Head of caudate nucleus (tissue), 42 donors: ENCODE measurements around the gene CCL11.
"Not testable (repeated sequence)": the region's sequence is repeated elsewhere in the genome, so short reads cannot be mapped to it uniquely, and the experiment has no call there.

Experiments
- DNase-seq, 42 donors: peaks; one replicate each; pipeline versions ENCODE4 v3.0.0 to v3.0.0-alpha.2; 2020 to 2021; ENCODE audit warnings: mixed read lengths in 7 of 42
- intact Hi-C: fragments of 100-400 bp; cut with DNase I; formaldehyde crosslinking; loops from one replicate; pipeline ENCODE4 v1.15.0; 2022

The CCL11 gene

DNA sequence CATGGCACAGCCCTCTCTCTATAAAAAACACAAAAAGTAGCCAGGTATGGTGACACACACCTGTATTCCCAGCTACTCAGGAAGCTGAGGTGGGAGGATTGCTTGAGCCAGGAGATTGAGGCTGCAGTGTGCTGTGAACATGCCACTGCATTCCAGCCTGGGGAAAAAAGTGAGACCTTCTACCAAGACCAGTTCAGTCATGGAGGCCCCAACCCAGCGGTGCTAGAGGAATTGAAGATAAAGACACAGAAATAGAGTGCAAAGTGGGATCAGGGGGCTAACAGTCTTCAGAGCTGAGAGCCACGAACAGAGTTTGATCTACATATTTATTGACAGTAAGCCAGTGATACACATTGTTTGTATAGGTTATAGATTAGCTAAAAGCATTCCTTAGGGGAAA is 18.1 kb downstream of the CCL11 start:
- intact Hi-C loops = no loop called here
- no peak for DNase-seq

DNA sequence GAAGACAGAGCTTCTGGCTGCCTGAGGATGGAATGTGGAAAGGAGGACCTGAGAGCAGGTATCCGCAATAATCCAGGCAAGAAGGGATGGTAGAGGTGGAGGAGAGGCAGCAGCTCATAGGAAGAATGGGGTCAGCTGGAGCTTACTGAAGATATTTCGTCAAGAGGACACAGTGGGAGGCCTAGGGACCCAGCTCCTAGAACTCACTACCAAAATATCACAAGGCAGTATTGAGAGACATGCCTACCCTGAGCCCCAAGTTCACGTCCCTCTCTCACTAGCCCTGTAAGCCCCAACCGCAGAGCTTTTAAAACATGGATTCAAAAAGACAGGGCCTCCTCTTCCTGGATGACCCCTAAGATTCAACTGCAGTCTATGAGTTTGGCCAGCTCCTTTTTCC is 19.5 kb downstream of the CCL11 start:
- no peak for DNase-seq
- intact Hi-C loops = no loop called here

DNA sequence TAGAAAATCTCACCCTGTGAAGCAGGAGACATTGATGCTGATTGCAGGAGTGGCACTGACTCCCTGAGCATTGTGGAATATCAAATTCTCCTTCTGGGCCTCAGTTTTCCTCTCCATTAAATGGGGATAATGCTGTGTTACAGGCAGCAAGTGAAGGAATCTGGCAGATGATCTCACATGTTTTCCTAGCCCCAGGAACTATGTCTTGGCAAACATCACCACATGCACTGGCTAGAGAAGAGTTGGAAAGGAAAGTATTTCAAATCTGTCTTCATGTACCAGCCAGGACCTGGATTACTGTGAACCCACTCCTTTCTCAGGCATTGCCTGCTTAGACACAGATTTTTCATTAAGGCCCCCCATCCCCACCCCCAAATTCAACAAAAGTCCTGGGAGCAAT is 20.1 kb downstream of the CCL11 start:
- intact Hi-C loops = no loop called here
- DNase-seq = no peak

DNA sequence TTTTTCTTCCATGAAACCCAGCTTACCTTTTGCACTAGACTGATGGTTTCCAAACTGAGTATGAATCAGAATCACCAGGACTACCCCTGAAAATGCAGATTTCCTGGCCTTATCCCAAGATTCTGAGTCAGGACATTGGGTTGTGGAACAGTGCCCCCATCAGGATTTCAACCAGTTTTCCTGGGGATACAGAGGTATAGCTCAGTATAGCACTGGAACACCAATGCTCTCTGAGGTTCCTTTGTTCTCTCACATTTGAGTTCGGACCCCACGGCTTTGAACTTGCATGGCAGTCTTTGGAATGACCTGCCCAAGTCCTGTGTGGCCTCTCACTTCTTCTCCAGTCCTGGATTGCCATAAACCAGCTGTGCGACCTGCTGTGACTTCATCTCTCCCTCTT is 20.9 kb downstream of the CCL11 start:
- DNase-seq = peak in 12 of 42 donors; percentile 3 to 51 (median 16)
- intact Hi-C loops = no loop called here

DNA sequence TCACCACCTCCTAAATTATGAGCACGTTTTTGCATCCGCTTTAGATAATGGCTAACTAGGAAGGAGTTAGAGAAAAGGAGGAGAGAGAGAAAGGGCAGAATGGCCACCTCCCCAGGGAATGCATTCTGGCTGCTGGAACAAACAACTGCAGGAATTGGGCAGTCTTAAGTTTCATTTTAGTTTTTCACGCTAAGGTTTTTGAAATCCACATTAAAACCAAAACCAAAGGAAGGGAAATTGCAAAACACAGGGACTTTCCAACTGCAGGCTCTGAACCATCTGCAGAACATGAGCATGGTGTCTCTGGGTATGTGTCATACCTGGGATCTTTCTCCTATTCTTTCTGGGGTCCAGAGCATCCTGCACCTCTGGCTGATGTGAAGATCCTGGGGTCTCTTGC is 21.6 kb downstream of the CCL11 start:
- no peak for DNase-seq
- intact Hi-C loops = no loop called here

DNA sequence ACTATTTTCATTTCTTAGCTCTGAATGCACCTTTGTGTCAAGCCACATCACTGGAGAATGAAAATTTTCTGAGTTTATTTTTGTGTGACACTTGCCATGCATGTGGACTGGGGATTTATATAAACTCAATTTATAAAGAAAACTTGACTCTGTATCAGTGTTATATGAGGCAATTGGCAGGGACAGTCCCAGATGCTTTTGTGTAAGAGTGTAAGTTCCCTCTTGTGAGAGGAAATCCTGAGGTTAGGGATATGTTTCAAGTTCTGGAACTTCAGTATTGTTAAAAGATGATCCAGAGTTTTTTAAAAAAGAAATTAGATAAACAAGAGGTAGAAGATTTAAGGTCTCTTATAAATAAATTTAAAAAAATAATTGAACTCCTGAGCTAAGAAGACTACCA is 22.8 kb downstream of the CCL11 start:
- intact Hi-C loops = no loop called here

DNA sequence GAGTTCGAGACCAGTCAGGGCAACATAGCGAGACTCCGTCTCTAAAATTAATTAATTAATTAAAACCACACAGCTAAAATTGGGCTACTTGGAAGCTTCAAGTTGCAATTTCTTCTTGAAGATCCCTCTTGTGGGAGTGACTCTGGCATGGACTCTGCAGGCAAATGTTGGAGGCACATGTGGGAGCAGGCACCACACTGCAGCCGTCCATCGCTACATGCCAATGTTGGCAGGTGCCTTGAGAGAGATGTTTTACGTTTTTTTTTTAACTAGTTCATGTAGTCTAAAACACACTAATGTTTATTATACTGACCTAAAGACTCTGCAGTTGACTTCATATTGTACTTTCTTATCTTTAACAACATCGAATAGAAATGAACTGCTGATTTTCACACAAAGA is 25.7 kb downstream of the CCL11 start:
- intact Hi-C loops = no loop called here
- DNase-seq = no peak

More for the DNA sequence above, 22.8 kb downstream of the CCL11 start:
- no peak for DNase-seq

DNA sequence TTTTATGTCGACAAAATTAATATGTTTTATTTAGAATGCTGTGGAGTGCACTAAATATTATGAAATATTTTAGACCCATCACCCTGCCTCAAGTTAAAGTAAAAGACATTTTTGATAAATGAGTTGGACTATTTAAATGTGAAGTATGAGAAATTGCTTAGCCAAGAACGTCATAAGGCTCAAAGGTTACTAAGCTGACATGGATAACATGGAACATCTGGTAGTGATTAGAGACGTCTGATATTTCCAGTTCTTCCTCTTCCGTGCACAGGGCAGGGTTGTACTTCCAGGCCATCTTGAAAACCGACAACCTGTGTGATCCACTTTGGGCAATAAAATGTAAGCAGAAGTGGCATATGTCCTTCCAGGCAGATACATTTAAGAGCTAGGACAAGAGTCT is 26.5 kb downstream of the CCL11 start:
- intact Hi-C loops = no loop called here
- DNase-seq = no peak

DNA sequence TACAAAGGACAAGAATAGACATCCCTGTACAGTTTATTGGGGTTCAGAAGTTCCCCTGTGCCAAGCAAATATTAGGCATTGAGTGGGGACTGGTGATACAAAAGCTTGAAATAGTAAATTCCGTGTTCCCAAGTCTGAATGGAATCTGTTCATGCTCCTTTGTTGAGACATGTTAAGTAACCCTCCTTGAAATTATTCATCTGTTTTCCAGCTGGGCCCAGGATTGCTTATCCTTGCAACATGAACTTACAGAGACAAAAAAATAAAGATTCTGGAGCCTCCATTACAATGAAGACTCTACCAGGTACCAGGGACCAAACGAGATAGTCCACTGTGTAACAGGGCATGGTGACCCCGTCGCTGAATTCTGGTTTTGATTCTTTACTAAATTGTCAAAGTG is 27.6 kb downstream of the CCL11 start:
- DNase-seq = no peak
- intact Hi-C loops = no loop called here

DNA sequence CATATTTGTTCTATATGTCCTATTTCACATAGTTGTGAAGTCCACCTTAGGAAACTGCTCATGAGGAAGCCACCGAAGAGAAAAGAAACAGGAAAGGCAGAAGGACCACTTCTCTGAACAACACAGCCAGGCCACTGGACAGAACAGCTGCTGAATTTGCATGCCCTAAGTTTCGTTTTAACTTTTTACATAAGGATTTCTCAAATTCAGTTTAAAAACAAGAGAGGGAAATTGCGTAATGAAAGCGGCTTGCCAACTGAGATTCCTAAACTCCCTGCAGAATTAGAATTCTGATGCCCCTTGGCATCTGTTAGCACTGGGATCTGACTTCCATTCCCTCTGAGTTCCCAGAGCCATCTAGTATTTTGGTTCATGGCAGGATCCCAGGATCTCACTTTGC is 28.7 kb downstream of the CCL11 start:
- DNase-seq = no peak
- intact Hi-C loops = no loop called here

DNA sequence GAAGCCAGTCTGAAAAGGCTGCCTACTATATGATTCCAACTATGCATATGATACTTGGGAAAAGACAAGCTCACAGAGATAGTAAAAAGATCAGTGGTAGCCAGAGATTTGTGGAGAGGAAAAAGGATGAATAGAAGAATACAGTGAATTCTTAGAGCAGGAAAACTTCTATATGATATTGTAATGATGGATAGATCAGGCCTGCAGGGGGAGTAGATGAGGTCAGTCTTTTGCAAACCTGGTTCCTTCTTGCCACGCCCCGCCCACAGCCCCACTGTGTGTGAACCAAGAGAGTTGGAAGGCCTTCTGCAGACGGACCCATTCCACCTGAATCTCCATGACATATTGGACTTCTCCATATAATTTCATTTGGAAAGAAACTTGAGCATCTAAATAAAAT is 32.9 kb downstream of the CCL11 start:
- no peak for DNase-seq
- intact Hi-C loops = no loop called here

DNA sequence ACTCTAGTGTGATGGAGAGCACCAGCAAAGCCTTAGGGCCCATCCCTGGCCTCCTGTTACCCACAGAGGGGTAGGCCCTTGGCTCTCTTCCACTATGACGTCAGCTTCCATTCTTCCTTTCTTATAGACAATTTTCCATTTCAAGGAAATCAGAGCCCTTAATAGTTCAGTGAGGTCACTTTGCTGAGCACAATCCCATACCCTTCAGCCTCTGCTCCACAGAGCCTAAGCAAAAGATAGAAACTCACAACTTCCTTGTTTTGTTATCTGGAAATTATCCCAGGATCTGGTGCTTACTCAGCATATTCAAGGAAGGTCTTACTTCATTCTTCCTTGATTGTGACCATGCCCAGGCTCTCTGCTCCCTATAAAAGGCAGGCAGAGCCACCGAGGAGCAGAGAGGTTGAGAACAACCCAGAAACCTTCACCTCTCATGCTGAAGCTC is 33.5 kb downstream of the CCL11 start, which contains the start of gene CCL8:
CCL8 (plus strand) TSS at position 397 of the 445 bp plus-strand sequence. CDS start 67 bp downstream, outside the sequence.
- intact Hi-C loops = no loop called here
- DNase-seq = no peak

DNA sequence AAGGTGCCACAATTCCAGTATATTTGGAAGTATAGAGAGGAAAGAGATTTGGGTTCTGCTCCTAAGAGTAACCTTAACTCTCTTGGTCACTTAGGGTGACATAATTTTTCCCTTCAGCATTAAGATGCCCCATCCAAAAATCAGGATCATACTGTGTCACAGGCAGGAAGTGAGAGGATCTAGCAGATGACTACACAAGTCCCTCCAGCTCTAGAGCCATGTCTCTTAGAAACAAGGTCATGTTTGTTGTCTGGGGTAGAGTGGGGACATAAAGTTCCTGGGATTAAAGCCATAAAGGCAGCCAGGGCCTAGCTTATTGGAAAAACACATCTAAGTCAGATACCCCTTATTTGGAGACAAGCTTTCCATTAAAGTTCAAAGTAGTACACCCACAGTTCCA is 36.4 kb downstream of the CCL11 start:
- intact Hi-C loops = no loop called here
- DNase-seq = no peak

DNA sequence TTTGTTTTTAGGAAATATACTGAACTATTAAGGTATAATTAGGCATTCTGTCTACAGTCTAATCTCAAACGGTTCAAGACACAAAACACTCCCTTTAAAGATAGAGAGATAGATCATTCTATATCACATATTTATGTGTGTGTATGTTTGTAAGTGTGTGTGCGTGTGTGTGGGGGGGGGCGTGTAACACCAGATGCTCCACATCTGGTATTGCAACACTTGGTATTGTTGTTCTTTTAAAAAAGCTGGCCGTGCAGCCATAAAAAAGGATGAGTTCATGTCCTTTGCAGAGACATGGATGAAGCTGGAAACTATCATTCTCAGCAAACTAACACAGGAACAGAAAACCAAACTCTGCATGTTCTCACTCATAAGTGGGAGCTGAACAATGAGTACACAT is 42.0 kb downstream of the CCL11 start:
- DNase-seq, intact Hi-C loops: not testable (repeated sequence)

DNA sequence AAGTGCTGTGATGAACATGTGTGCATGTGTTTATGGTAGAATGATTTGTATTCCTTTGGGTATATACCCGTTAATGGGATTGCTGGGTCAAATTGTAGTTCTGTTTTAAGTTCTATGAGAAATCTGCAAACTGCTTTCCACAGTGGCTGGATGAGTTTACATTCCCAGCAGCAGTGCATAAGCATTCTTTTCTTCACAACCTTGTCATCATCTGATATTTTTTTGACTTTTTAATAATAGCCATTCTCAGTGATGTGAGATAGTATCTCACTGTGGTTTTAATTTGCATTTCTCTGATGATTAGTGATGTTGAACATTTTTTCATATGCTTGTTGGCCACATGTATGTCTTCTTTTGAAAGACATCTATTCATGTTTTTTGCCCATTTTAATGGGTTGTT is 52.2 kb downstream of the CCL11 start:
- no peak for DNase-seq
- intact Hi-C loops = no loop called here
